Esophagus squamous epithelium (tissue), 5 donors: Measurements from ENCODE around the gene GPAT3. TPM values are rescaled to one million over a fixed set of nuclear protein-coding genes. Genes with fewer than 3 reads are reported as not detected.

Experiments
- DNase-seq: peaks from one replicate; lab custom pipeline; 2025; lab: John Stamatoyannopoulos, UW
- H3K27ac ChIP-seq, 4 donors: fragments of 200-600 bp; sonication (generic); one replicate each; pipeline ENCODE4 v1.5.1; 2016 to 2019; ENCODE audit warnings: mild to moderate bottlenecking in 1 of 4
- H3K27me3 ChIP-seq, 4 donors: fragments of 200-600 bp; sonication (generic); 1 replicate in 3 of 4; 2 replicates in 1 of 4; pipeline versions ENCODE4 v1.5.1 to v1.6.0; 2017 to 2021; ENCODE audit warnings: antibody characterized with exemption in 1 of 4
- H3K36me3 ChIP-seq, 3 donors: fragments of 200-600 bp; sonication (generic); one replicate each; pipeline ENCODE4 v1.5.1; 2016 to 2019
- H3K4me1 ChIP-seq, 3 donors: fragments of 200-600 bp; sonication (generic); one replicate each; pipeline ENCODE4 v1.5.1; 2017 to 2019
- H3K4me3 ChIP-seq, 4 donors: fragments of 200-600 bp; sonication (generic); 1 replicate in 3 of 4; 2 replicates in 1 of 4; pipeline ENCODE4 v1.5.1; 2016 to 2019; ENCODE audit warnings: mild to moderate bottlenecking in 2 of 4, moderate library complexity in 1 of 4
- H3K9me3 ChIP-seq, 3 donors: fragments of 200-600 bp; sonication (generic); one replicate each; pipeline ENCODE4 v1.5.1; 2016 to 2019
- POLR2A ChIP-seq, 4 donors: fragments of 450-650 bp; IDR thresholded peaks; one replicate each; pipeline ENCODE4 v1.6.1; 2017; ENCODE audit warnings: antibody characterized with exemption in 4 of 4, mild to moderate bottlenecking in 4 of 4, moderate library complexity in 3 of 4
- WGBS, 2 donors: methylation state at CpG; one replicate each; pipeline ENCODE4 v1.1.5; 2018; 5-methylcytosine and 5-hydroxymethylcytosine counted together
- intact Hi-C: fragments of 100-400 bp; cut with DNase I; formaldehyde crosslinking; loops from one replicate; pipeline ENCODE4 v1.15.0; 2022
- total RNA-seq, 4 donors: library from RNA; depleted of rRNA; stranded (reverse); fragments of >200 nt; gene quantifications; one replicate each; pipeline ENCODE4 v1.1.0, GENCODE V29; 2016
- TF ChIP-seq, protein P1 (sequence below), 6 experiments: fragments of 450-650 bp in 4 of 6; fragments of 200-600 bp in 2 of 6; sonication (generic) in 2 of 6; IDR thresholded peaks; one replicate each; pipeline ENCODE4 v1.5.1; 2016 to 2019; ENCODE audit warnings: antibody characterized with exemption in 6 of 6, mild to moderate bottlenecking in 4 of 6, moderate library complexity in 4 of 6
- donor health status: DM: yes; HTN: yes; CAD: no.

Gene GPAT3
- total RNA-seq, 4 donors from 2014 or later = 3.3 to 7.2 (median 4.2) TPM

DNA sequence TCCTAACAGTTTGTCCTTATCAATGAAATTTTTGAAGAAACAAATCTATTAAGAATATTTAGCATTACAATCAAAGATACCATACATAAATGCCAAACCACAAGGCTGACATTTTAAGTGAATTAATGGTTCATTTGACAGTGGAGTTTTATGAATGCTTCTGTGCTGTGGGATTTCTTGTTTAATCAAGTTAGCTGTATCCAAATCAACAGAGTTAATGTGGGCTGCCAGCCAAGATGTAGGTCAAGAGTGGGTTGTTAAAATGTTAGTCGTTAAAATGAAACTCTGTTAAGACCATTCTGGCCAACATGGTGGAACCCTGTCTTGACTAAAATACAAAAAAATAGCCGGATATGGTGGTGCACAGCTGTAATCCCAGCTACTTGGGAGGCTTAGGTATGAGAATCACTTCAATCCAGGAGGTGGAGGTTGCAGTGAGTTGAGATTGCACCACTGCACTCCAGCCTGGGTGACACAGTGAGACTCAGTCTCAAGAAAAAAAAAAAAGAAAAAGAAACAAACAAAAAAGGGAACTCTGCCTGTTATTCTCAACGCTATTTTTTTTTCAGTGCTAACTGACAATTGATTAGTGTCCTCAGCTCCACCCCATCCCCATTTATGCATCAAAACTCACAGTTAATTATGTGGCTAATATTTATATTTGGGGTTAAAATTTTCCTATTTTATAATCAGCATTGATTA, 20.2 kb downstream of the GPAT3 start:
- H3K27ac ChIP-seq = no peak overlapping the region
- no peaks in the 10 kb centered on the region for H3K36me3 ChIP-seq
- no peak for TF ChIP-seq POLR2A (IDR thresholded peaks at IDR 0.05)
- TF ChIP-seq, protein P1, sequence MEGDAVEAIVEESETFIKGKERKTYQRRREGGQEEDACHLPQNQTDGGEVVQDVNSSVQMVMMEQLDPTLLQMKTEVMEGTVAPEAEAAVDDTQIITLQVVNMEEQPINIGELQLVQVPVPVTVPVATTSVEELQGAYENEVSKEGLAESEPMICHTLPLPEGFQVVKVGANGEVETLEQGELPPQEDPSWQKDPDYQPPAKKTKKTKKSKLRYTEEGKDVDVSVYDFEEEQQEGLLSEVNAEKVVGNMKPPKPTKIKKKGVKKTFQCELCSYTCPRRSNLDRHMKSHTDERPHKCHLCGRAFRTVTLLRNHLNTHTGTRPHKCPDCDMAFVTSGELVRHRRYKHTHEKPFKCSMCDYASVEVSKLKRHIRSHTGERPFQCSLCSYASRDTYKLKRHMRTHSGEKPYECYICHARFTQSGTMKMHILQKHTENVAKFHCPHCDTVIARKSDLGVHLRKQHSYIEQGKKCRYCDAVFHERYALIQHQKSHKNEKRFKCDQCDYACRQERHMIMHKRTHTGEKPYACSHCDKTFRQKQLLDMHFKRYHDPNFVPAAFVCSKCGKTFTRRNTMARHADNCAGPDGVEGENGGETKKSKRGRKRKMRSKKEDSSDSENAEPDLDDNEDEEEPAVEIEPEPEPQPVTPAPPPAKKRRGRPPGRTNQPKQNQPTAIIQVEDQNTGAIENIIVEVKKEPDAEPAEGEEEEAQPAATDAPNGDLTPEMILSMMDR (IDR thresholded peaks at IDR 0.05) = no peak
- H3K4me3 ChIP-seq = no peak overlapping the region
- no peaks in the 10 kb centered on the region for H3K27me3 ChIP-seq
- WGBS, 2 donors = 47 to 71% methylated on average over 3 of the region's 3 CpGs
- no peak for DNase-seq
- H3K4me1 ChIP-seq = peaks cover 0 to 7% (median 0%) of the 10 kb centered on the region in 3 donors
- no peaks in the 10 kb centered on the region for H3K9me3 ChIP-seq
- intact Hi-C loops = no loop called here

DNA sequence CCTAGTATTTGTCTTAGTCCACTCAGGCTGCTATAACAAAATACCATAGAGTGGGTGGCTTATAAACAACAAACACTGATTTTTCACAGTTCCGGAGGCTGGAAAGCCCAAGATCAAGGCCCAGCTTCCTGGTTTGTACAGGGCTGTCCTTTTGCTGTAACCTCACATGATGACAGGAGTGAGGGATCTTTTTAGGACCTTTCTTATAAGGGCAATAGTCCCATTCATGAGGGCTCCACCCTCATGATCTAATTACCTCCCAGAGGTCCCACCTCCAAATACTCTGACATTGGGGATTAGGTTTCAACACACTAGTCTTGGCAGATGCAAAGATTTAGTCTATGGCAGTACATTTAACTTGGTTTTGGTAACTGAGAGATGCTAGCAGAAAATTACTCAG, 20.9 kb downstream of the GPAT3 start:
- no peak for DNase-seq
- TF ChIP-seq, protein P1 (IDR thresholded peaks at IDR 0.05) = no peak
- TF ChIP-seq POLR2A (IDR thresholded peaks at IDR 0.05) = no peak
- WGBS, 2 donors = 82 to 100% methylated on average over 1 of the region's 1 CpG
- no peak overlapping the region for H3K4me3 ChIP-seq
- H3K27ac ChIP-seq = no peak overlapping the region
- intact Hi-C loops = no loop called here
- no peaks in the 10 kb centered on the region for H3K36me3 ChIP-seq
- no peaks in the 10 kb centered on the region for H3K9me3 ChIP-seq
- H3K27me3 ChIP-seq = no peaks in the 10 kb centered on the region
- H3K4me1 ChIP-seq = peaks cover 0 to 11% (median 0%) of the 10 kb centered on the region in 3 donors

DNA sequence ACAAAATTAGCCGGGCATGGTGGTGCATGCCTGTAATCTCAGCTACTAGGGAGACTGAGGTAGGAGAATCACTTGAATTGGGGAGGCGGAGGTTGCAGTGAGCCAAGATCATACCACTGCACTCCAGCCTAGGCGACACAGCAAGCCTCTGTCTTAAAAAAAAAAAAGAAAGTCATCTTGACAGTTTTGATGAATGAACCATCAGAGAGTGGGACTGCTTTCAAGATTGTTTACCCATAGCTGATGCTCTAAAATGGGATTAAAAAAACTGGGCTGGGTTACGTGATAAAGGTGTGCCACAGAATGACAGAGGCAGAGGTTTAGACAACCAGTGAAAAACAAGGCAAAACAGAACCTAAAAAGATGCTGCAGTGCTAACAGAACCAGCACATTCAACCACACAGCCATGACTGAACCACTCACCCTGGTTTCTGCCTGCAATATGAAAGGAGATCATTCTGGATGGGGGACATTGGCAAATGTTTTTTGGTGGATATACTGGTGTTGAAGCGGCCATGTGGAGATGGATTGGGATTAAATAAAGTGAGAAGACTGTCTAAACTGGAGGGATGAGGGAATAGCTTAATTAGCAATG, 22.2 kb downstream of the GPAT3 start:
- 88 to 92% methylated on average over 4 to 5 of the region's 5 CpGs for WGBS, 2 donors
- H3K36me3 ChIP-seq = no peaks in the 10 kb centered on the region
- H3K4me1 ChIP-seq = peaks cover 0 to 5% (median 0%) of the 10 kb centered on the region in 3 donors
- DNase-seq = no peak
- no peak overlapping the region for H3K4me3 ChIP-seq
- no peak overlapping the region for H3K27ac ChIP-seq
- intact Hi-C loops = no loop called here
- TF ChIP-seq, protein P1 (IDR thresholded peaks at IDR 0.05) = no peak
- no peak for TF ChIP-seq POLR2A (IDR thresholded peaks at IDR 0.05)
- H3K27me3 ChIP-seq = no peaks in the 10 kb centered on the region
- H3K9me3 ChIP-seq = no peaks in the 10 kb centered on the region

DNA sequence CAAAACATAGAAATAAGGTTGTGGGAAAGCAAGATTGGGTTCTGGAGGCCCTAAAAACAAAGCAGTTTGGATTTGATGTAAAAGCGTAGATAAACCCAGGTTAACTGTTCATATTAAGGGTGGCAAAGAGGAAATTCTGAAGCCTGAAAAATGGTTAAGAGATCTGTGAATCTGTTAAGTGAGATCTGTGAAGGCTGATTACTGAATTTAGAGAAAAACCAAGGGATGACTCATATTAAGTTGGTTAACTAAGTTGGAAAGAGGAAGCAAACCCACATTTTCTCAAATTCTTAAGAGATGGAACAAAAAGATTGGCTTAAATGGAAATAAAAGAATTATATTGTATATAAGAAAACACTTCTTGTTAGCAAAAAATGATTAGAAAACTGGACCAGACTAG, 22.8 kb downstream of the GPAT3 start:
- H3K4me1 ChIP-seq = peaks cover 0 to 5% (median 0%) of the 10 kb centered on the region in 3 donors
- H3K27me3 ChIP-seq = no peaks in the 10 kb centered on the region
- no peak overlapping the region for H3K4me3 ChIP-seq
- TF ChIP-seq, protein P1 (IDR thresholded peaks at IDR 0.05) = no peak
- TF ChIP-seq POLR2A (IDR thresholded peaks at IDR 0.05) = no peak
- no peaks in the 10 kb centered on the region for H3K9me3 ChIP-seq
- intact Hi-C loops = no loop called here
- WGBS, 2 donors = 26% methylated on average over 1 of the region's 1 CpG
- no peaks in the 10 kb centered on the region for H3K36me3 ChIP-seq
- H3K27ac ChIP-seq = no peak overlapping the region
- no peak for DNase-seq

DNA sequence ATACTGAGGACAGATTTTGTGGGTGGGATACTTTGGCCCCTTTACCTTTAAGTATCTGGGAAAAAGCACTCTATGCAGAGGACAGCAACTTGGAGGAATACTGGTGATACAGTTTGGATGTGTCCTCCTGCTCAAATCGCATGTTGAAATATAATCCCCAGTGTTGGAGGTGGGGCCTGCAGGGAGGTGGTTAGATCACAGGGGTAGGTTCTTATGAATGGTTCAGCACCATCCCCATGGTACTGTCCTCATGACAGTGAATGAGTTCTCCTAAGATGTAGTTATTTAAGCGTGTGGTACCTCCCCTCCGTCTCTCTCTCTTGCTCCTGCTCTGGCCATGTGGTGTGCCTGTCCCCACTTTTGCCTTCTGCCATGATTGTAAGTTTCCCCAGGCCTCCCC, 24.6 kb downstream of the GPAT3 start:
- H3K27ac ChIP-seq = no peak overlapping the region
- no peak for DNase-seq
- no peaks in the 10 kb centered on the region for H3K9me3 ChIP-seq
- no peaks in the 10 kb centered on the region for H3K27me3 ChIP-seq
- H3K36me3 ChIP-seq = no peaks in the 10 kb centered on the region
- 77 to 85% methylated on average over 3 of the region's 3 CpGs for WGBS, 2 donors
- peaks cover 0 to 5% (median 0%) of the 10 kb centered on the region in 3 donors for H3K4me1 ChIP-seq
- intact Hi-C loops = no loop called here
- no peak for TF ChIP-seq POLR2A (IDR thresholded peaks at IDR 0.05)
- TF ChIP-seq, protein P1 (IDR thresholded peaks at IDR 0.05) = no peak
- H3K4me3 ChIP-seq = no peak overlapping the region
